K562 (cell line): Measurements from ENCODE around the gene NRXN3. TPM values are rescaled to one million over a fixed set of nuclear protein-coding genes. Genes with fewer than 3 reads are reported as not detected.

Experiments used
- ELF1 ChIP-seq: fragments of 200-800 bp; sonication (Bioruptor generic); IDR thresholded peaks from 2 replicates; pipeline ENCODE4 v1.6.1; 2016; ENCODE audit warnings: missing genetic modification characterization, missing compliant biosample characterization
- NRF1 ChIP-seq, 2 experiments: fragments of 450-650 bp; IDR thresholded peaks in 1 of 2; conservative IDR thresholded peaks in 1 of 2; 2 replicates each; pipeline ENCODE4 v1.6.1; 2014; ENCODE audit warnings: mild to moderate bottlenecking in 2 of 2
- RBM17 ChIP-seq: fragments of 200-400 bp; formaldehyde crosslinking; IDR thresholded peaks from 2 replicates; pipeline ENCODE4 v1.6.1; 2017; ENCODE audit warnings: low read depth, mild to moderate bottlenecking, low read length, borderline replicate concordance
- SAFB2 ChIP-seq: fragments of 200-400 bp; formaldehyde crosslinking; IDR thresholded peaks from 2 replicates; pipeline ENCODE4 v1.6.1; 2018; ENCODE audit warnings: borderline replicate concordance, low read length, low read depth, moderate library complexity; ENCODE audit not compliant: severe bottlenecking
- SMARCC2 ChIP-seq: fragments of 450-650 bp; IDR thresholded peaks from 2 replicates; pipeline ENCODE4 v1.6.1; 2017; ENCODE audit warnings: antibody characterized with exemption, moderate library complexity, mild to moderate bottlenecking, low read depth
- TAF15 ChIP-seq: fragments of 200-400 bp; formaldehyde crosslinking; IDR thresholded peaks from 2 replicates; pipeline ENCODE4 v1.6.1; 2017; ENCODE audit warnings: mild to moderate bottlenecking, low read depth, low read length, moderate library complexity
- THRB ChIP-seq: fragments of 450-650 bp; formaldehyde crosslinking; conservative IDR thresholded peaks from 2 replicates; pipeline ENCODE4 v1.4.0; 2022; ENCODE audit warnings: mild to moderate bottlenecking, missing genetic modification characterization
- TRIM25 ChIP-seq: fragments of 450-650 bp; IDR thresholded peaks from 2 replicates; pipeline ENCODE4 v1.7.0; 2016; ENCODE audit warnings: borderline replicate concordance
- ZNF134 ChIP-seq: fragments of 250-450 bp; sonication (Bioruptor Pico); conservative IDR thresholded peaks from 2 replicates; pipeline ENCODE4 v1.4.0; 2020
- polyA plus RNA-seq, 8 experiments: library from polyadenylated mRNA; depleted of rRNA in 4 of 8; stranded (reverse) in 5 of 8; unstranded in 3 of 8; fragments of >200 nt; fragmentation: Nextera tagmentation in 2 of 8; fragmentation: Illumina TruSeq in 1 of 8; extraction: Ambion mirVana in 2 of 8; extraction: Trizol in 1 of 8; gene quantifications; 2 replicates each; pipeline versions ENCODE4 v1.2.1 to v1.2.3, GENCODE V29; 2011 to 2014; ENCODE audit warnings: inconsistent platforms in 1 of 8, missing spikeins in 1 of 8
- total RNA-seq, 7 experiments: library from RNA; depleted of rRNA in 6 of 7; stranded (reverse); fragments of >200 nt in 6 of 7; fragmentation: Illumina TruSeq in 2 of 7; extraction: Trizol in 2 of 7; gene quantifications; 2 replicates each; pipeline versions ENCODE4 v1.2.1 to v1.2.3, GENCODE V29; 2011 to 2021; ENCODE audit warnings: low replicate concordance in 1 of 7
- TF ChIP-seq, protein P1 (sequence below): fragments of 200-600 bp; sonication (generic); IDR thresholded peaks from one replicate; pipeline ENCODE4 v1.6.1; 2012; ENCODE audit warnings: mild to moderate bottlenecking, low read depth, low read length, inconsistent platforms
- TF ChIP-seq, protein P2 (sequence below): fragments of 450-650 bp; conservative IDR thresholded peaks from 2 replicates; pipeline ENCODE4 v1.6.1; 2016; ENCODE audit warnings: missing genetic modification characterization, low read depth, mild to moderate bottlenecking, control low read depth, missing compliant biosample characterization

The NRXN3 gene
- total and polyA plus RNA-seq, 9 of the 15 experiments (the other 6 are each of a cell fraction or from before 2014, with no cell fraction given): 0.09 TPM; not detected in 8

DNA sequence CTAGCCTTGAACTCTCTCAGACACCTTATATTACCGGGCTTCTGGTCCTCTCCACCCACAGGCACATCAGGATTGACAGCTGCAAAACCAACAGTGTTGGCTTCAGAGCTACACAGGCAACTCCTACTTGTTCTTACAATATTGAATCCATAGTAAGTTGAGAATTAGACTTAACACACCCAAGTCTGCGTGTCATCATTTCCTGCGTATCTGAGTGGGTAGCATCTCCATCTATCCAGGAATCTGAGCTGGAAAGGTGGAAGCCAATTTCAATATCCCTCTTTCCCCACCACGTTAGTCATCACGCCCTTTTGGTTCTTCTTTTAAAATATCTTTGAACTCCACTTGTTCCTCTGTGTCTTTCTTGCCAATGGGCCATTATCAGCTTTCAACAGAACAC, 37.2 kb downstream of the NRXN3 start (continued):
- TF ChIP-seq, protein P1, sequence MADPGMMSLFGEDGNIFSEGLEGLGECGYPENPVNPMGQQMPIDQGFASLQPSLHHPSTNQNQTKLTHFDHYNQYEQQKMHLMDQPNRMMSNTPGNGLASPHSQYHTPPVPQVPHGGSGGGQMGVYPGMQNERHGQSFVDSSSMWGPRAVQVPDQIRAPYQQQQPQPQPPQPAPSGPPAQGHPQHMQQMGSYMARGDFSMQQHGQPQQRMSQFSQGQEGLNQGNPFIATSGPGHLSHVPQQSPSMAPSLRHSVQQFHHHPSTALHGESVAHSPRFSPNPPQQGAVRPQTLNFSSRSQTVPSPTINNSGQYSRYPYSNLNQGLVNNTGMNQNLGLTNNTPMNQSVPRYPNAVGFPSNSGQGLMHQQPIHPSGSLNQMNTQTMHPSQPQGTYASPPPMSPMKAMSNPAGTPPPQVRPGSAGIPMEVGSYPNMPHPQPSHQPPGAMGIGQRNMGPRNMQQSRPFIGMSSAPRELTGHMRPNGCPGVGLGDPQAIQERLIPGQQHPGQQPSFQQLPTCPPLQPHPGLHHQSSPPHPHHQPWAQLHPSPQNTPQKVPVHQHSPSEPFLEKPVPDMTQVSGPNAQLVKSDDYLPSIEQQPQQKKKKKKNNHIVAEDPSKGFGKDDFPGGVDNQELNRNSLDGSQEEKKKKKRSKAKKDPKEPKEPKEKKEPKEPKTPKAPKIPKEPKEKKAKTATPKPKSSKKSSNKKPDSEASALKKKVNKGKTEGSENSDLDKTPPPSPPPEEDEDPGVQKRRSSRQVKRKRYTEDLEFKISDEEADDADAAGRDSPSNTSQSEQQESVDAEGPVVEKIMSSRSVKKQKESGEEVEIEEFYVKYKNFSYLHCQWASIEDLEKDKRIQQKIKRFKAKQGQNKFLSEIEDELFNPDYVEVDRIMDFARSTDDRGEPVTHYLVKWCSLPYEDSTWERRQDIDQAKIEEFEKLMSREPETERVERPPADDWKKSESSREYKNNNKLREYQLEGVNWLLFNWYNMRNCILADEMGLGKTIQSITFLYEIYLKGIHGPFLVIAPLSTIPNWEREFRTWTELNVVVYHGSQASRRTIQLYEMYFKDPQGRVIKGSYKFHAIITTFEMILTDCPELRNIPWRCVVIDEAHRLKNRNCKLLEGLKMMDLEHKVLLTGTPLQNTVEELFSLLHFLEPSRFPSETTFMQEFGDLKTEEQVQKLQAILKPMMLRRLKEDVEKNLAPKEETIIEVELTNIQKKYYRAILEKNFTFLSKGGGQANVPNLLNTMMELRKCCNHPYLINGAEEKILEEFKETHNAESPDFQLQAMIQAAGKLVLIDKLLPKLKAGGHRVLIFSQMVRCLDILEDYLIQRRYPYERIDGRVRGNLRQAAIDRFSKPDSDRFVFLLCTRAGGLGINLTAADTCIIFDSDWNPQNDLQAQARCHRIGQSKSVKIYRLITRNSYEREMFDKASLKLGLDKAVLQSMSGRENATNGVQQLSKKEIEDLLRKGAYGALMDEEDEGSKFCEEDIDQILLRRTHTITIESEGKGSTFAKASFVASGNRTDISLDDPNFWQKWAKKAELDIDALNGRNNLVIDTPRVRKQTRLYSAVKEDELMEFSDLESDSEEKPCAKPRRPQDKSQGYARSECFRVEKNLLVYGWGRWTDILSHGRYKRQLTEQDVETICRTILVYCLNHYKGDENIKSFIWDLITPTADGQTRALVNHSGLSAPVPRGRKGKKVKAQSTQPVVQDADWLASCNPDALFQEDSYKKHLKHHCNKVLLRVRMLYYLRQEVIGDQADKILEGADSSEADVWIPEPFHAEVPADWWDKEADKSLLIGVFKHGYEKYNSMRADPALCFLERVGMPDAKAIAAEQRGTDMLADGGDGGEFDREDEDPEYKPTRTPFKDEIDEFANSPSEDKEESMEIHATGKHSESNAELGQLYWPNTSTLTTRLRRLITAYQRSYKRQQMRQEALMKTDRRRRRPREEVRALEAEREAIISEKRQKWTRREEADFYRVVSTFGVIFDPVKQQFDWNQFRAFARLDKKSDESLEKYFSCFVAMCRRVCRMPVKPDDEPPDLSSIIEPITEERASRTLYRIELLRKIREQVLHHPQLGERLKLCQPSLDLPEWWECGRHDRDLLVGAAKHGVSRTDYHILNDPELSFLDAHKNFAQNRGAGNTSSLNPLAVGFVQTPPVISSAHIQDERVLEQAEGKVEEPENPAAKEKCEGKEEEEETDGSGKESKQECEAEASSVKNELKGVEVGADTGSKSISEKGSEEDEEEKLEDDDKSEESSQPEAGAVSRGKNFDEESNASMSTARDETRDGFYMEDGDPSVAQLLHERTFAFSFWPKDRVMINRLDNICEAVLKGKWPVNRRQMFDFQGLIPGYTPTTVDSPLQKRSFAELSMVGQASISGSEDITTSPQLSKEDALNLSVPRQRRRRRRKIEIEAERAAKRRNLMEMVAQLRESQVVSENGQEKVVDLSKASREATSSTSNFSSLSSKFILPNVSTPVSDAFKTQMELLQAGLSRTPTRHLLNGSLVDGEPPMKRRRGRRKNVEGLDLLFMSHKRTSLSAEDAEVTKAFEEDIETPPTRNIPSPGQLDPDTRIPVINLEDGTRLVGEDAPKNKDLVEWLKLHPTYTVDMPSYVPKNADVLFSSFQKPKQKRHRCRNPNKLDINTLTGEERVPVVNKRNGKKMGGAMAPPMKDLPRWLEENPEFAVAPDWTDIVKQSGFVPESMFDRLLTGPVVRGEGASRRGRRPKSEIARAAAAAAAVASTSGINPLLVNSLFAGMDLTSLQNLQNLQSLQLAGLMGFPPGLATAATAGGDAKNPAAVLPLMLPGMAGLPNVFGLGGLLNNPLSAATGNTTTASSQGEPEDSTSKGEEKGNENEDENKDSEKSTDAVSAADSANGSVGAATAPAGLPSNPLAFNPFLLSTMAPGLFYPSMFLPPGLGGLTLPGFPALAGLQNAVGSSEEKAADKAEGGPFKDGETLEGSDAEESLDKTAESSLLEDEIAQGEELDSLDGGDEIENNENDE: no peak
- TF ChIP-seq NRF1 (conservative IDR thresholded peaks at IDR 0.05 in 1 of 2, IDR thresholded peaks at IDR 0.05 in 1 of 2) (no peak), TRIM25 (no peak), ZNF134 (CRISPR knock-in tag) (no peak), RBM17 (no peak), ELF1 (no peak), THRB (CRISPR knock-in tag) (no peak), SMARCC2 (no peak), SAFB2 (no peak), TAF15 (no peak)
- TF ChIP-seq, protein P2, sequence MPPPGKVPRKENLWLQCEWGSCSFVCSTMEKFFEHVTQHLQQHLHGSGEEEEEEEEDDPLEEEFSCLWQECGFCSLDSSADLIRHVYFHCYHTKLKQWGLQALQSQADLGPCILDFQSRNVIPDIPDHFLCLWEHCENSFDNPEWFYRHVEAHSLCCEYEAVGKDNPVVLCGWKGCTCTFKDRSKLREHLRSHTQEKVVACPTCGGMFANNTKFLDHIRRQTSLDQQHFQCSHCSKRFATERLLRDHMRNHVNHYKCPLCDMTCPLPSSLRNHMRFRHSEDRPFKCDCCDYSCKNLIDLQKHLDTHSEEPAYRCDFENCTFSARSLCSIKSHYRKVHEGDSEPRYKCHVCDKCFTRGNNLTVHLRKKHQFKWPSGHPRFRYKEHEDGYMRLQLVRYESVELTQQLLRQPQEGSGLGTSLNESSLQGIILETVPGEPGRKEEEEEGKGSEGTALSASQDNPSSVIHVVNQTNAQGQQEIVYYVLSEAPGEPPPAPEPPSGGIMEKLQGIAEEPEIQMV (tag): no peak
- TF ChIP-seq, all 486 proteins: peak for 0
